ENCODE measurements around the gene FGL2.
"Not testable (repeated sequence)": the region's sequence is repeated elsewhere in the genome, so short reads cannot be mapped to it uniquely, and the experiment has no call there.

FGL2 gene

GRCh38 chr7:77154917-77155464 is 44.6 kb downstream of the FGL2 start:
- not testable (repeated sequence) for H3K27me3 ChIP-seq (ENCODE audit: control insufficient read depth, insufficient read depth, low read length); H3K4me3 ChIP-seq (ENCODE audit: low read depth, low read length); H3K27ac ChIP-seq (ENCODE audit: low read depth, low read length); H3K9me3 ChIP-seq (ENCODE audit: control insufficient read depth, insufficient read depth, low read depth, low read length); H3K9ac ChIP-seq (ENCODE audit: low read length); H3K36me3 ChIP-seq (ENCODE audit: control insufficient read depth, insufficient read depth, low read length); H3K4me1 ChIP-seq (ENCODE audit: control insufficient read depth, insufficient read depth, low read length)

DNA sequence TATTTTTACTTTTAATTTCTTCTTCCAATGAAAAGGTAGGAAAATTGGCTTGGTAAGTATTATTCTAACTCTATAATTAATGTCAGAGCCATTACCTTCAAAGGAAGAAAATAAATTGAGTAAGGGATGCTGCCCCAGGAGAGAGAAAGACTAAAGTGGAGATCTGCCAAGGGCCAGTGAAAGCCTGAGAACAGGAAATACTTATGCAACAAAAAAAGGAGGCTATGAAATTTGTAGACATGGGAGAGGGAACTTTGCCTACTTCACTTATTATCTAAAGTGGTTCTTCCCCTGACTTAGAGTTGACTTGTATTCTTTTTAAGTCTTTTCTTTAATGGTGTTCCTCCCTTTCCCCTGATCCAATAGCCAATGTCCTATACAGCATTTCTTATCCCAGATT is 47.4 kb downstream of the FGL2 start:
- not testable (repeated sequence) for H3K27ac ChIP-seq (ENCODE audit: low read depth, low read length); H3K4me1 ChIP-seq (ENCODE audit: control insufficient read depth, insufficient read depth, low read length); H3K9me3 ChIP-seq (ENCODE audit: control insufficient read depth, insufficient read depth, low read depth, low read length); H3K27me3 ChIP-seq (ENCODE audit: control insufficient read depth, insufficient read depth, low read length); H3K36me3 ChIP-seq (ENCODE audit: control insufficient read depth, insufficient read depth, low read length); H3K9ac ChIP-seq (ENCODE audit: low read length); H3K4me3 ChIP-seq (ENCODE audit: low read depth, low read length)
